Aorta (tissue), 5 donors: ENCODE data around the gene GAL3ST2. TPM values are rescaled to one million over a fixed set of nuclear protein-coding genes. Genes with fewer than 3 reads are reported as not detected.

Experiments used
- ATAC-seq: fragments of 200-7000 bp; cut with Tn5 transposase; one replicate; pipeline ENCODE4 v1.9.1; 2022; ENCODE audit warnings: moderate library complexity; ENCODE audit not compliant: low FRiP score
- DNase-seq, 2 donors: peaks; one replicate each; pipeline ENCODE4 v3.0.0-alpha.2; 2020
- H3K27ac ChIP-seq, 2 donors: one replicate each; pipeline ENCODE4 v1.5.1; 2013; ENCODE audit warnings: low read length in 2 of 2, mild to moderate bottlenecking in 2 of 2, moderate library complexity in 2 of 2, control low read depth in 1 of 2, inconsistent platforms in 1 of 2, low read depth in 1 of 2
- H3K27me3 ChIP-seq, 2 donors: one replicate each; pipeline ENCODE4 v1.6.1; 2013; ENCODE audit warnings: control low read depth in 1 of 2, low read length in 1 of 2, mild to moderate bottlenecking in 1 of 2, moderate library complexity in 1 of 2; ENCODE audit not compliant: insufficient read depth in 2 of 2, control insufficient read depth in 1 of 2
- H3K36me3 ChIP-seq, 2 donors: one replicate each; pipeline ENCODE4 v1.6.1; 2013; ENCODE audit warnings: control low read depth in 1 of 2, low read length in 1 of 2, mild to moderate bottlenecking in 1 of 2; ENCODE audit not compliant: insufficient read depth in 2 of 2, control insufficient read depth in 1 of 2
- H3K4me1 ChIP-seq, 2 donors: one replicate each; pipeline ENCODE4 v1.6.1; 2013; ENCODE audit warnings: low read length in 2 of 2, control low read depth in 1 of 2, mild to moderate bottlenecking in 1 of 2, moderate library complexity in 1 of 2; ENCODE audit not compliant: insufficient read depth in 2 of 2, control insufficient read depth in 1 of 2
- H3K4me3 ChIP-seq, 2 donors: one replicate each; pipeline ENCODE4 v1.5.1; 2013; ENCODE audit warnings: low read length in 2 of 2, control low read depth in 1 of 2, mild to moderate bottlenecking in 1 of 2
- H3K9me3 ChIP-seq: one replicate; pipeline ENCODE4 v1.6.1; 2013; ENCODE audit warnings: mild to moderate bottlenecking, low read length; ENCODE audit not compliant: control insufficient read depth
- WGBS, 2 donors: extraction: QIAGEN DNeasy Blood & Tissue Kit; methylation state at CpG; one replicate each; pipeline ENCODE4 v1.1.7; 2013; 5-methylcytosine and 5-hydroxymethylcytosine counted together
- intact Hi-C, 2 donors: fragments of 100-400 bp; cut with DNase I; formaldehyde crosslinking; loops; one replicate each; pipeline versions ENCODE4 v1.14.2 to v1.15.0; 2022
- polyA plus RNA-seq, 2 donors: library from polyadenylated mRNA; stranded (reverse); fragments of 200-250 nt; gene quantifications; one replicate each; pipeline ENCODE4 v1.2.3, GENCODE V29; 2013
- total RNA-seq, 2 donors: library from RNA; stranded (reverse); fragmentation: NEBNext Ultra II Directional; extraction: Animal tissue kit (Norgen Biotek cat#: 25700); gene quantifications; one replicate each; pipeline ENCODE4 v1.2.1, GENCODE V29; 2021
- donor health status: healthy with polysubstance abuse.
- donor health status: Bipolar disorder and iron deficiency.
- donor health status: DM: no; HTN: no; CAD: no.
- donor health status: DM: no; HTN: no; CAD: no.
- donor health status: DM: yes; HTN: yes; CAD: no.

Gene GAL3ST2
- total and polyA plus RNA-seq, 4 donors: not detected

- no peaks in the 10 kb centered on the region for H3K9me3 ChIP-seq
- WGBS, 2 donors: 94 to 96% methylated on average over 16 of the region's 16 CpGs
- H3K36me3 ChIP-seq: no peaks in the 10 kb centered on the region
- no peaks in the 10 kb centered on the region for H3K4me1 ChIP-seq
- intact Hi-C loops: no loop called here
- H3K27ac ChIP-seq: no peak overlapping the region
- ATAC-seq (no peak), DNase-seq (peak in 1 of 2 donors; percentile 72)
- H3K4me3 ChIP-seq: no peak overlapping the region
- no peaks in the 10 kb centered on the region for H3K27me3 ChIP-seq
Observed at GRCh38 chr2:241849616-241850543, 73.3 kb downstream of the GAL3ST2 start.

GRCh38 chr2:241850544-241851324 is 74.1 kb downstream of the GAL3ST2 start:
- peak; percentile 8 for ATAC-seq
- WGBS, 2 donors: 94 to 97% methylated on average over 27 of the region's 27 CpGs
- H3K27ac ChIP-seq: no peak overlapping the region
- H3K36me3 ChIP-seq: no peaks in the 10 kb centered on the region
- H3K4me1 ChIP-seq: no peaks in the 10 kb centered on the region
- no peaks in the 10 kb centered on the region for H3K27me3 ChIP-seq
- H3K9me3 ChIP-seq: no peaks in the 10 kb centered on the region
- intact Hi-C loops: no loop called here
- DNase-seq: peak in 1 of 2 donors; percentile 65
- H3K4me3 ChIP-seq: no peak overlapping the region

- WGBS, 2 donors: 96 to 97% methylated on average over 22 to 26 of the region's 26 CpGs
- DNase-seq (peak in 1 of 2 donors; percentile 61), ATAC-seq (no peak)
- Histone ChIP-seq H3K27ac (no peak overlapping the region), H3K9me3 (no peaks in the 10 kb centered on the region), H3K4me1 (no peaks in the 10 kb centered on the region), H3K27me3 (no peaks in the 10 kb centered on the region), H3K4me3 (no peak overlapping the region), H3K36me3 (no peaks in the 10 kb centered on the region)
- intact Hi-C loops: no loop called here
Observed at GRCh38 chr2:241851325-241852115, 74.9 kb downstream of the GAL3ST2 start.

- no peaks in the 10 kb centered on the region for H3K4me1 ChIP-seq
- DNase-seq: peak; percentile 53 to 70
- ATAC-seq: peak; percentile 10
- no peak overlapping the region for H3K4me3 ChIP-seq
- WGBS, 2 donors: 94 to 95% methylated on average over 39 of the region's 39 CpGs
- no peaks in the 10 kb centered on the region for H3K9me3 ChIP-seq
- H3K27me3 ChIP-seq: no peaks in the 10 kb centered on the region
- intact Hi-C loops: no loop called here
- no peak overlapping the region for H3K27ac ChIP-seq
- H3K36me3 ChIP-seq: no peaks in the 10 kb centered on the region
Observed at GRCh38 chr2:241852116-241852980, 75.7 kb downstream of the GAL3ST2 start.

- no peak overlapping the region for H3K27ac ChIP-seq
- H3K4me3 ChIP-seq: no peak overlapping the region
- no peak for ATAC-seq
- no peaks in the 10 kb centered on the region for H3K36me3 ChIP-seq
- no peaks in the 10 kb centered on the region for H3K9me3 ChIP-seq
- H3K27me3 ChIP-seq: no peaks in the 10 kb centered on the region
- peak; percentile 41 to 62 for DNase-seq
- H3K4me1 ChIP-seq: no peaks in the 10 kb centered on the region
- WGBS, 2 donors: 94 to 96% methylated on average over 10 of the region's 10 CpGs
- intact Hi-C loops: no loop called here
Observed at GRCh38 chr2:241852981-241853631, 76.5 kb downstream of the GAL3ST2 start.

Other genes starting within 250 kb of the GAL3ST2 start
- 10 to 100 TPM in 1 of 2 donors, 1 to 10 TPM in 1; 6.3 to 11.6 TPM for gene BOK, start 218.1 kb upstream of the GAL3ST2 start, total RNA-seq
- 1 to 10 TPM; 3.1 to 4.7 TPM for gene BOK, start 218.1 kb upstream of the GAL3ST2 start, polyA plus RNA-seq
- 10 to 100 TPM; 29.2 to 31.9 TPM for gene THAP4, start 139.7 kb upstream of the GAL3ST2 start, total RNA-seq
- gene THAP4, start 139.7 kb upstream of the GAL3ST2 start, polyA plus RNA-seq: 10 to 100 TPM; 24.3 to 41.5 TPM
- gene ATG4B, start 139.1 kb upstream of the GAL3ST2 start, total RNA-seq: 10 to 100 TPM; 71.3 to 85.4 TPM
- gene ATG4B, start 139.1 kb upstream of the GAL3ST2 start, polyA plus RNA-seq: 10 to 100 TPM; 30.4 to 77.3 TPM
- gene DTYMK, start 90.0 kb upstream of the GAL3ST2 start, total RNA-seq: 10 to 100 TPM in 1 of 2 donors, 1 to 10 TPM in 1; 8.4 to 18.5 TPM
- 10 to 100 TPM in 1 of 2 donors, 1 to 10 TPM in 1; 9.4 to 14.3 TPM for gene DTYMK, start 90.0 kb upstream of the GAL3ST2 start, polyA plus RNA-seq
- gene ING5, start 74.8 kb upstream of the GAL3ST2 start, total RNA-seq: 10 to 100 TPM; 30.7 to 31.7 TPM
- 10 to 100 TPM; 11.9 to 51.7 TPM for gene ING5, start 74.8 kb upstream of the GAL3ST2 start, polyA plus RNA-seq
- 10 to 100 TPM; 20.5 to 29.9 TPM for gene D2HGDH, start 42.2 kb upstream of the GAL3ST2 start, total RNA-seq
- 10 to 100 TPM in 1 of 2 donors, 1 to 10 TPM in 1; 4.1 to 69.8 TPM for gene D2HGDH, start 42.2 kb upstream of the GAL3ST2 start, polyA plus RNA-seq
- under 1 TPM in 1 of 2 donors, not detected in 1; 0.26 TPM for gene NEU4, start 32.4 kb downstream of the GAL3ST2 start, total RNA-seq
- 1 to 10 TPM in 1 of 2 donors, not detected in 1; 6.4 TPM for gene NEU4, start 32.4 kb downstream of the GAL3ST2 start, polyA plus RNA-seq
- under 1 TPM; 0.39 to 0.75 TPM for gene PDCD1, start 82.1 kb downstream of the GAL3ST2 start, total RNA-seq
- not detected for gene PDCD1, start 82.1 kb downstream of the GAL3ST2 start, polyA plus RNA-seq
- not detected for gene RTP5, start 92.9 kb downstream of the GAL3ST2 start, total RNA-seq
- not detected for gene RTP5, start 92.9 kb downstream of the GAL3ST2 start, polyA plus RNA-seq